Brain microvascular endothelial cell (primary cell): ENCODE results near the gene AKAP13.

ENCODE experiments used
- DNase-seq: peaks from one replicate; pipeline ENCODE4 v3.0.0-alpha.2; 2020
- H3K27ac ChIP-seq: fragments of 250-450 bp; sonication (Bioruptor Pico); 2 replicates; pipeline ENCODE4 v1.5.1; 2020; ENCODE audit warnings: mild to moderate bottlenecking, moderate library complexity
- H3K27me3 ChIP-seq: fragments of 250-450 bp; sonication (Bioruptor Pico); replicated peaks from 2 replicates; pipeline ENCODE4 v1.5.1; 2020; ENCODE audit warnings: mild to moderate bottlenecking
- H3K36me3 ChIP-seq: fragments of 250-450 bp; sonication (Bioruptor Pico); replicated peaks from 2 replicates; pipeline ENCODE4 v1.5.1; 2020; ENCODE audit warnings: mild to moderate bottlenecking
- H3K4me3 ChIP-seq: 2 replicates; pipeline ENCODE4 v1.5.1; 2011; ENCODE audit warnings: low read depth, mild to moderate bottlenecking, control low read depth, low read length, moderate library complexity
- CTCF ChIP-seq: IDR thresholded peaks from 2 replicates; pipeline ENCODE4 v1.5.1; 2011; ENCODE audit warnings: low read depth, mild to moderate bottlenecking, moderate library complexity, low read length, control low read depth, inconsistent platforms; ENCODE audit errors: missing control alignments
- in situ Hi-C: cut with HindIII; loops from 2 replicates; pipeline ENCODE4 v1.10.0; 2017; ENCODE audit warnings: low sequenced_read_pairs, low pct_ligation_motif_present

The AKAP13 gene

GRCh38 chr15:85380217-85380811 lies at the start of gene AKAP13:
TSS of gene AKAP13 (plus strand) at chr15:85380603. CDS start at chr15:85485721, 105,118 bp downstream.
- TF ChIP-seq CTCF: no peak
- H3K36me3 ChIP-seq: no peaks in the 10 kb centered on the region
- in situ Hi-C loops: no loop called here
- peak; percentile 100 for DNase-seq
- H3K27me3 ChIP-seq: no peaks in the 10 kb centered on the region
- peak within 1 kb of the TSS; percentile 71 for H3K4me3 ChIP-seq
- H3K27ac ChIP-seq: peak within 1 kb of the TSS; percentile 91

- no peak overlapping the region for H3K4me3 ChIP-seq
These were observed 49.4 kb upstream of the AKAP13 start for GRCh38 chr15:85330901-85331588.

GRCh38 chr15:85331655-85332285 lies 48.6 kb upstream of the AKAP13 start:
- in situ Hi-C loops: no loop called here
- H3K4me3 ChIP-seq: no peak overlapping the region

More at GRCh38 chr15:85330901-85331588, 49.4 kb upstream of the AKAP13 start:
- Histone ChIP-seq H3K36me3 (no peaks in the 10 kb centered on the region), H3K27me3 (no peaks in the 10 kb centered on the region), H3K27ac (peak overlapping the region; percentile 83)
- peak; percentile 98 for TF ChIP-seq CTCF
- in situ Hi-C loops: no loop called here
- peak; percentile 90 for DNase-seq

GRCh38 chr15:85333132-85333831 lies 47.1 kb upstream of the AKAP13 start:
- in situ Hi-C loops: no loop called here
- no peaks in the 10 kb centered on the region for H3K27me3 ChIP-seq
- no peaks in the 10 kb centered on the region for H3K36me3 ChIP-seq
- peak overlapping the region; percentile 70 for H3K27ac ChIP-seq
- H3K4me3 ChIP-seq: no peak overlapping the region
- peak; percentile 87 for DNase-seq
- TF ChIP-seq CTCF: peak; percentile 2

More at GRCh38 chr15:85331655-85332285, 48.6 kb upstream of the AKAP13 start:
- no peak for DNase-seq
- H3K36me3 ChIP-seq: no peaks in the 10 kb centered on the region
- H3K27me3 ChIP-seq: no peaks in the 10 kb centered on the region
- no peak for TF ChIP-seq CTCF
- peak overlapping the region; percentile 83 for H3K27ac ChIP-seq

GRCh38 chr15:85334241-85334640 lies 46.2 kb upstream of the AKAP13 start:
- Histone ChIP-seq H3K27ac (no peak overlapping the region), H3K4me3 (no peak overlapping the region), H3K36me3 (no peaks in the 10 kb centered on the region), H3K27me3 (no peaks in the 10 kb centered on the region)
- no peak for DNase-seq
- in situ Hi-C loops: no loop called here
- TF ChIP-seq CTCF: no peak
